ENCODE results near the gene MIB1.

Gene MIB1

DNA sequence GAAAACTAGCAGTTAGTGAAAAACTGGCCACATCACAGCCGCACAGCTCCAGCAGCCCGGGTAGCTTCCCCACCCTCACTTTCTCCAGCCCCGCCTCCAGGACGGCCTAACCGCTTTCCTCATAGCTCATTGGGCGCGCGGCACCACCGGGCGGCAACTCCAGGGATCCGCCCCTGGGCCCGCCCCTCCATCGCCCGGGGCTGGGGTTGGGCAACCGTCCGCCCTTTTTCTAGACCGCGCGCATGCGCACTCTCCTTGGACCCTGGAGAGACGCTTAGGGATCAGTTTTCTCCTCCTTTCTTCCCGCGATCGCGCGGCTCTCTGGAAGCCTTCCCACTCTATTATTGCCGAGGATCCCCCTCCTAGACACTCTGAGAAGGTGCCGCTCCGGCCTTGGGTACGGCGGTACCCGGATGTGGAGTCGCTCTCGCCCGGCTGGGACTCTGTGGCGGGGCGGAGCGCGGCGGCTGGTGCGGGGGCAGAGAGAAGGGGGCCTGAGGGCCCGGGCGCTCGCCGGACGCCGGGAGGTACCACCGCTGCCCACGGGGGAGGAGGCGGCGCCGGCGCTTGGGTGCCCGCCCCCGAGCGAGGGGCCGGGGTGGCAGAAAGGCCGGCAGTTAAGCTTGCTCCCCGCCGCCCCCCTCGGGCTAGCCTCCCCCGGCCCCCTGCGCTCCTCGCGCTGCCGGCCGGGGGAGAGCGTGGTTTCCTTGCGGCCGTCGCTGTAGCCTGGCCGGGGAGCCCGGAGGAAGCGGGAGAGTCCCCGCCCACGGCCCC is at the start of gene MIB1:
TSS of gene MIB1 (plus strand) at position 255 of the 774 bp plus-strand sequence. CDS start 792 bp downstream, outside the sequence.
- no peak for TF ChIP-seq GATA2 (IDR thresholded peaks at IDR 0.05; ENCODE audit: low read depth, low read length)
- TF ChIP-seq GATA3 (IDR thresholded peaks at IDR 0.05; ENCODE audit: low read depth, low read length), result no peak

DNA sequence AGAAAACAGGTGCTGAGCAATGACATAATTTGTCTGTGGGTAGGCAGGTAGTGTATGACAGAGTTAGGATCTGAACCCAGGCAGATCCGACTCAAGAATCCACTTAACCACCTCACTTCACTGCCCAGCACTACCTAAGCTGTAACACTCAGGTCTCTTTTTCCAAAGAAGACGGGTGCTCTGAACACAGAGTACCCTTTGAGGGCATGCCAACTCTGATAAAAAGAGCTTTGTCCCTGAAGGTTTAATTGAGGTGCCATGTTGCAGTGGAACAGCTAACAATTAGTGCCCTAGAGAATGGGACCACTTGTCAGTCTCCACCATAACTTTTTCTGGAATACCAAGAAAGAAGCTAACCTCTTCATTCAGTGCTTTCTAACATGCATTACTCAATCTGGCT is 47.3 kb upstream of the MIB1 start:
- TF ChIP-seq GATA3 (IDR thresholded peaks at IDR 0.05; ENCODE audit: low read depth, low read length) (no peak), GATA2 (IDR thresholded peaks at IDR 0.05; ENCODE audit: low read depth, low read length) (no peak)

DNA sequence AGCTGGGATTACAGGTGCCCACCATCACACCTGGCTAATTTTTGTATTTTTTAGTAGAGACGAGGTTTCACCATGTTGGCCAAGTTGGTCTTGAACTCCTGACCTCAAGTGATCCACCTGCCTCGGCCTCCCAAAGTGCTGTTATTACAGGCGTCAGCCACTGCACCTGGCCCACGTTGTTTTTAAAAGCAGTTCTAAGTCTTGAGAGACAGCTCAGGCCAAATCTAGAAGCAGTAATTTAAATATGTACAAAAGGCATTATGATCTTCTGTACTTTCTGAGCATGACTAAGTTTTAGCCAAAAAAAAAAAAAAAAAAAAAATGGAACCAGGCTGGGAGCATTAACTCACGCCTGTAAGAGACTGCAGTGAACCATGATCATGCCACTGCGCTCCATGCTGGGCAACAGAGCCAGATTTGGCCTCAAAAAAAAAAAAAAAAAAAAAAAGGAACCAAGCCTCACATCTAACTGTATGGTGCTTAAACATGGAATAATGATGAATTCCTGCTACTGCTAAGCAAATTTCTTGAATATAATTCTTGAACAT is 40.0 kb upstream of the MIB1 start:
- no peak for TF ChIP-seq GATA3 (IDR thresholded peaks at IDR 0.05; ENCODE audit: low read depth, low read length)
- TF ChIP-seq GATA2 (IDR thresholded peaks at IDR 0.05; ENCODE audit: low read depth, low read length), result no peak

DNA sequence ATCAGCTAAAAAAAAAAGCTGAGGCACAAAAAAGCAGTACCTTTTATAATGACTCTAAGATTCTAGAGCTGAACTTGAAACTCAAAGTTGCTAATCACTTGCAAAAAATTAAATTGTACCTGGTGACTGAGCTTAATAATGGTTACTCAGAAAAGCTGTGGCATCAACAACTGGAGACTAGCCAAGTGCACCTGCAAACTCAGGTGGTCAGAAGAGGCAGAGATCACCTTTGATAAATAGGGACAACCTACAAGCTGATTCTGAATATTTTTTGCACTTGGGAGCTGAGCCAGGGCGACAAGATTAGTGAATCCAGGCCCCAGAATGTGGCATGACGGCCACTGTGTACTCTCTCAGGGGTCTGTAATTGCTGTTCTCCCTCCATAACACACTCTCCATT is 39.0 kb upstream of the MIB1 start:
- TF ChIP-seq GATA3 (IDR thresholded peaks at IDR 0.05; ENCODE audit: low read depth, low read length) (no peak), GATA2 (IDR thresholded peaks at IDR 0.05; ENCODE audit: low read depth, low read length) (no peak)

DNA sequence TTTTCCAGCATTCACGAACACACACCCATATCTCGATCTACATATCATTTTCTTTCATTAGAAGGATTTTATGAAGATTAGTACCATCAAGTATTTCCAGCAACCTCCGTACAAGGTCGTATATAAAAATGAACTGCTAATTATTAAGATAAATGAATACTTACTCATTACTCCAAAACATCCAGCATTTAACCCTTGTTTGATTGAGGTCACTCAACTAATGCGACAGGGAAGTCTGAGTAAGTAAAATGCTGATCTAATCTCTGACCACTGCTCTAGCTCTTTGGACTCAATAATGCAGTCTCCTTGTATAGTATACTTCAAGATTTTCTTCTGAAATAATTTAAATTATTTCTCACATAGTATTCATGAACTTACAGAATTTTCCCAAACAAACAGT is 38.0 kb upstream of the MIB1 start:
- TF ChIP-seq GATA3 (IDR thresholded peaks at IDR 0.05; ENCODE audit: low read depth, low read length), result no peak
- TF ChIP-seq GATA2 (IDR thresholded peaks at IDR 0.05; ENCODE audit: low read depth, low read length), result no peak

DNA sequence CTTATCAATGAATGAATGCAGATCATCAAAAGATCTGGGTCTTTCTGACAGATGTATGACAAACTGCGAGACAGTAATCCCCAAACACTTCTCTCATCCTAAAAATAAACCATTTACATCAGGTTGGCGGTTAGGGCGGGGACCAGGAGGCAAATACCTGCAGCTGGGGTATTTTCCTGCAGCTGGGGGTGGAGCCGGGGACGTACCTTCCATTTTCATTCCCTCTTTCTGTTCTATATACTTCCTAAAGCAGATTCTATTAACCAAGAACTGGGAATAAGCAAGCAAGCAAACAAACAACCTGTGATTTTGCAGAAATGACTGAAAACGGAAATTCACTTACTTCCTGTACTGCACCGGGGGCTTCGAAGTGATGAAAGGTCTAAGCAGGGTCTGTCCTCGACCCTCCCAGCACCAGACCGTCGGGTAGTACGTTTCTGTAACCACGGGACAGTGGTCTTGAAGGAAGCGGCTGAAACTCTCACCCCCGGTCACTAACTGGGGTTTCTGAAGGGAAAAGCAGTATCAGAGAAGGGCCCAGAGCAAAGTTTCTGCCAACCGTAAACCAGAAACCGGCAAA is 37.3 kb upstream of the MIB1 start:
- TF ChIP-seq GATA2 (IDR thresholded peaks at IDR 0.05; ENCODE audit: low read depth, low read length) (no peak), GATA3 (IDR thresholded peaks at IDR 0.05; ENCODE audit: low read depth, low read length) (no peak)

DNA sequence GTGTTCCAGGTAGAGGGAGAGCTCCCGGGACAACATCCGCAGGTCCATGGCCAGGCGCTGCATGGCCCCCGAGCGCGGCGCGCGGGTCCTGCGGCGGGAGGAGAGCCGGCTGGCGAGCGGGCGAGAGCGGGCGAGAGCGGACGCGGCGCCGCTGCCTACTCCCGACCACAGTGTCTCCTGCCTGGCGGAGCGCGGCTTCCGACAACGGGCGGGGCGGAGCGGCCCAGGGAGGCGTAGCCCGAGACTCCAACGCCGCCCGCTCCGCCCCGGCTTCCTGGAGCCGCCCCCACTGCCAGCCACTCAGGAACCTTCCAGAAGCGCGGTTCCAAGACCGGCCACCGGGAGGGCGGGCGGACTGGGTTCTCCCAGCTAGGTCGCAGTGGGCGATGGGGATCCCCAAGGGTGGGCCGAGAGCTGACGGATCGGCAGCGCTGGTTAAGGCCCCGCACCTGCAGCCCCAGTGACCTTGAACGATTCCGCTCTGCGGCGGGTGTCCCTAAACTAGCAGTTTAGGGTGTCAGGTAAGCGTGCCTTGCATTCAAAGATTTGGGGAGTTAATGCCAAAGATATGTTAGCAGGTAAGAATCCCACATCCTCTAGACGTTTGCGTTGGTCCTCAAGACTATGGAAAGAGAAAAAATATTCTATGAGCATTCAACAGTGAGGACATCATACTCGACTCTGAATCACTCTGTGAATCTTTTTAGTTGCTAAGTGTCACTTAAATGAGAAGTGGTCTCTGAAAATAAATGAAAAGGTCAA is 35.8 kb upstream of the MIB1 start, which contains the start of gene ABHD3:
TSS of gene ABHD3 (minus strand) at position 172 of the 762 bp plus-strand sequence. CDS start at position 63, 109 bp downstream.
- TF ChIP-seq GATA2 (IDR thresholded peaks at IDR 0.05; ENCODE audit: low read depth, low read length), result no peak
- no peak for TF ChIP-seq GATA3 (IDR thresholded peaks at IDR 0.05; ENCODE audit: low read depth, low read length)

DNA sequence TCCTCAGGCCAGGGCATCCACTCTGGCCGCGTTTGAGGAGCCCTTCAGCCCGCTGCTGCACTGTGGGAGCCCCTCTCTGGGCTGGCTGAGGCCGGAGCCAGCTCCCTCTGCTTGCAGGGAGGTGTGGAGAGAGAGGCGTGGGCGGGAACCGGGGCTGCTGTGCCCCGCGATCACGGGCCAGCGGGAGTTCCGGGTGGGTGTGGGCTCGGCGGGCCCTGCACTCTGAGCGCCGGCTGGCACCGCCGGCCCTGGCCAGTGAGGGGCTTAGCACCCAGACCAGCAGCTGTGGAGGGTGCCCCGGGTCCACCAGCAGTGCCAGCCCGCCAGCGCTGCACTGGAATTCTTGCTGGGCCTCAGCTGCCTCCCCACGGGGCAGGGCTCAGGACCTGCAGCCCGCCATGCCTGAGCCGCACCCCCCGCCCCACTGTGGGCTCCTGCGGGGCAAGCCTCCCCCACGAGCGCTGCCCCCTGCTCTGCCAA is 34.2 kb upstream of the MIB1 start:
- TF ChIP-seq GATA3 (IDR thresholded peaks at IDR 0.05; ENCODE audit: low read depth, low read length), result no peak
- TF ChIP-seq GATA2 (IDR thresholded peaks at IDR 0.05; ENCODE audit: low read depth, low read length), result no peak

DNA sequence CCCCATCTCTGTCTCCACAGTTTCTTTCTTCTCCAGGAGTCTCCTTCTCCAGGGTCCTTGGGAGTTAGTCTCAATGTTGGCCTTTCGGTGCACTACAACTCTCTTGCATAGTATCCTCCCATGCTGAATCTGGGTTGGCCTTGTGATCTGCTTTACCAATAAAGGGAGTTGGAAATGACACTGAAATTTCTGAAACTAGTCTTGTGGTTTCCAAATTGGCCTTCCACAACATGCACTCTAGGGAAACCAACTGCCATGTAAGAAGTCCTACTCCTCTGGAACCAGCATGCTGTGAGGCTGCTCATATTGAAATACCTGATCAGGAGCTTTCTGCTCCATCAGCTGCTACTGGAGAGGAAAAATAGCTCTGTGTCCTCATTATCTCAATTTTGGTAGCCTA is 26.1 kb upstream of the MIB1 start:
- no peak for TF ChIP-seq GATA3 (IDR thresholded peaks at IDR 0.05; ENCODE audit: low read depth, low read length)
- no peak for TF ChIP-seq GATA2 (IDR thresholded peaks at IDR 0.05; ENCODE audit: low read depth, low read length)

DNA sequence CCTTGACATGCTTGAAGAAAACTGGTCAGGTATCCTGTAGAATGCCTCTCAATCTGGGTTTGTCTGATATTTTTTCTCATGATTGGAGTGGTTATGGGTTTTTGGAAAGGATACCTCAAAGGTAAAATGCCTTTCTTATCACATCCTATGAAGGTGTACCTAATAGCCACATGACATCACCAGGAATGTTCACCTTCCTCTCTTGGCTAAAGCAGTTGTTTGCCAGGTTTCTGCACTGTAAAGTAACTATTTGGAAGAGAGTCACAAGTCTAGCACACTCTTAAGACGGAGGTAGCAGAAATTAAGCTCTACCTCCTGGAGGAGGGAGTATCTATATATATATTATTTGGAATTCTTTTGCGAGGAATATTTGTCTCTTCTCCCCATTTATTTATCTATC is 17.9 kb upstream of the MIB1 start:
- no peak for TF ChIP-seq GATA2 (IDR thresholded peaks at IDR 0.05; ENCODE audit: low read depth, low read length)
- no peak for TF ChIP-seq GATA3 (IDR thresholded peaks at IDR 0.05; ENCODE audit: low read depth, low read length)

- TF ChIP-seq GATA2 (IDR thresholded peaks at IDR 0.05; ENCODE audit: low read depth, low read length) (no peak), GATA3 (IDR thresholded peaks at IDR 0.05; ENCODE audit: low read depth, low read length) (no peak)
These were observed 15.4 kb upstream of the MIB1 start for GRCh38 chr18:21725201-21725600.

DNA sequence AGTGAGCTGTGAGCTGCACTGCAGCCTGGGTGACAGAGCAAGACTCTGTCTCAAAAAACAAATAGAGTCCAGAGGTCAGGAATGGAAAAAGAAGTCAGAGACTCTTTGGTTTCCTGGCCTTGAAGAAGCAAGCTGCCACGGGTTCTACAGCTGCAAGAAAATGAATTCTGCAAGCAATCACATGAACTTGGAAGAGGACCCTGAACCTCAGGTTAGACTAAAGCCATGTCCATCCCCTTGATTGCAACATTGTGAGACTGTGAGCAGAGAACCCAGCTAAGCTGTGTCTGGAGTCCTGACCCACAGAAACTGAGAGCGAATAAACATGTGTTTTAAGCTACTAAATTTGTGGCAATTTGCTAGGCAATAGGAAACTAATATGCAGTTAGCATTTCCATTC is 12.9 kb upstream of the MIB1 start:
- TF ChIP-seq GATA2 (IDR thresholded peaks at IDR 0.05; ENCODE audit: low read depth, low read length) (no peak), GATA3 (IDR thresholded peaks at IDR 0.05; ENCODE audit: low read depth, low read length) (no peak)

- no peak for TF ChIP-seq GATA2 (IDR thresholded peaks at IDR 0.05; ENCODE audit: low read depth, low read length)
- no peak for TF ChIP-seq GATA3 (IDR thresholded peaks at IDR 0.05; ENCODE audit: low read depth, low read length)
These were observed 7.6 kb upstream of the MIB1 start for GRCh38 chr18:21733011-21733410.

DNA sequence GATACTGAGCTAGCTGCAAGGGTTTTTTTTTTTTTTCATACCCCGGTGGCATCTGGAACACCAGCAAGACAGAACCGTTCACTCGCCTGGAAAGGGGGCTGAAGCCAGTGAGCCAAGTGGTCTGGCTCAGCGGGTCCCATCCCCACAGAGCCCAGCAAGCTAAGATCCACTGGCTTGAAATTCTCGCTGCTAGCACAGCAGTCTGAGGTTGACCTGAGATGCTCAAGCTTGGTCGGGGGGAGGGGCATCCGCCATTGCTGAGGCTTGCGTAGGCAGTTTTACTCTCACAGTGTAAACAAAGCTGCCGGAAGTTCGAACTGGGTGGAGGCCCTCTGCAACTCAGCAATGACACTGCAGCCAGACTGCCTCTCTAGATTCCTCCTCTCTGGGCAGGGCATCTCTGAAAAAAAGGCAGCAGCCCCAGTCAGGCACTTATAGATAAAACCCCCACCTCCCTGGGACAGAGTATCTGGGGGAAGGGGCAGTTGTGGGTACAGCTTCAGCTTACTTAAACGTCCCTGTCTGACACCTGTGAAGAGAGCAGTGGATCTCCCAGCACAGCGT is 5.1 kb upstream of the MIB1 start:
- TF ChIP-seq GATA2 (IDR thresholded peaks at IDR 0.05; ENCODE audit: low read depth, low read length) (no peak), GATA3 (IDR thresholded peaks at IDR 0.05; ENCODE audit: low read depth, low read length) (no peak)

All from SH-SY5Y (cell line).